HG03064 (cell line): ENCODE measurements around the gene PTHLH.

Experiments used
- ATAC-seq: cut with Tn5 transposase; IDR thresholded peaks from one replicate; pipeline ENCODE4 v1.9.1; 2021; ENCODE audit warnings: low read depth; ENCODE audit not compliant: unreplicated experiment

Gene PTHLH

GRCh38 chr12:27975222-27976136 is 2.9 kb upstream of the PTHLH start:
- no peak for ATAC-seq

- no peak for ATAC-seq
Observed at GRCh38 chr12:27974735-27975221, 2.2 kb upstream of the PTHLH start.

GRCh38 chr12:27973487-27973890 is 956 bp upstream of the PTHLH start:
- ATAC-seq: no peak

- no peak for ATAC-seq
Observed at GRCh38 chr12:27971606-27972005, 927 bp downstream of the PTHLH start.

GRCh38 chr12:27971121-27971489 is 1.4 kb downstream of the PTHLH start:
- ATAC-seq: no peak

GRCh38 chr12:27970401-27971120 is 2.0 kb downstream of the PTHLH start:
- ATAC-seq: peak; percentile 28

- ATAC-seq: peak; percentile 69
Observed at GRCh38 chr12:27969624-27970400, 2.7 kb downstream of the PTHLH start.

GRCh38 chr12:27968972-27969623 is 3.4 kb downstream of the PTHLH start:
- ATAC-seq: no peak

GRCh38 chr12:27967551-27968054 is 4.9 kb downstream of the PTHLH start:
- ATAC-seq: no peak

GRCh38 chr12:27966870-27967269 is 5.7 kb downstream of the PTHLH start:
- no peak for ATAC-seq

GRCh38 chr12:27965966-27966365 is 6.6 kb downstream of the PTHLH start:
- ATAC-seq: no peak

- no peak for ATAC-seq
Observed at GRCh38 chr12:27965411-27965810, 7.1 kb downstream of the PTHLH start.

GRCh38 chr12:27964123-27964522 is 8.4 kb downstream of the PTHLH start:
- no peak for ATAC-seq

GRCh38 chr12:27960821-27961220 is 11.7 kb downstream of the PTHLH start:
- no peak for ATAC-seq

- ATAC-seq: no peak
Observed at GRCh38 chr12:27958675-27959074, 13.9 kb downstream of the PTHLH start.

GRCh38 chr12:27957366-27957765 is 15.2 kb downstream of the PTHLH start:
- no peak for ATAC-seq

GRCh38 chr12:27953817-27954216 is 18.7 kb downstream of the PTHLH start:
- ATAC-seq: no peak

- ATAC-seq: no peak
Observed at GRCh38 chr12:27953348-27953747, 19.2 kb downstream of the PTHLH start.

- ATAC-seq: no peak
Observed at GRCh38 chr12:27952510-27952909, 20.0 kb downstream of the PTHLH start.

- ATAC-seq: no peak
Observed at GRCh38 chr12:27951898-27952297, 20.6 kb downstream of the PTHLH start.
